ENCODE results near the gene JSRP1.
A peak's percentile ranks its signal among the peaks of the same experiment; 100 is the strongest.

Gene JSRP1

GRCh38 chr19:2236314-2237050, 19.7 kb downstream of the JSRP1 start, which contains the start of the genes PLEKHJ1 and SF3A2:
Gene PLEKHJ1, minus strand, starts transcription at chr19:2236329. Its CDS starts 81 bp downstream, at chr19:2236248.
Gene SF3A2, plus strand, starts transcription at chr19:2236824. Its CDS starts 6,595 bp downstream, at chr19:2243419.
- peak within 1 kb of the TSS; percentile 94 for H3K27ac ChIP-seq
- H3K9ac ChIP-seq, result peak within 1 kb of the TSS; percentile 75
- peak; percentile 100 for TF ChIP-seq CTCF (IDR thresholded peaks at IDR 0.05)
- H2AFZ ChIP-seq, result peak within 1 kb of the TSS; percentile 76
- peak within 1 kb of the TSS; percentile 94 for H3K4me3 ChIP-seq (ENCODE audit: low read depth, low read length)
- H3K36me3 ChIP-seq (ENCODE audit: control insufficient read depth, insufficient read depth, low read length), result no peaks in the 10 kb centered on the region
- H3K9me3 ChIP-seq (ENCODE audit: control insufficient read depth, low read length), result no peaks in the 10 kb centered on the region
- peak within 1 kb of the TSS; percentile 100 for H3K4me2 ChIP-seq (ENCODE audit: low read length)
- H3K4me1 ChIP-seq, result peaks cover 12% of the 10 kb centered on the region
- H3K27me3 ChIP-seq (ENCODE audit: control insufficient read depth, insufficient read depth, low read length), result no peaks in the 10 kb centered on the region
- H3K79me2 ChIP-seq, result peaks cover 53% of the 10 kb centered on the region

DNA sequence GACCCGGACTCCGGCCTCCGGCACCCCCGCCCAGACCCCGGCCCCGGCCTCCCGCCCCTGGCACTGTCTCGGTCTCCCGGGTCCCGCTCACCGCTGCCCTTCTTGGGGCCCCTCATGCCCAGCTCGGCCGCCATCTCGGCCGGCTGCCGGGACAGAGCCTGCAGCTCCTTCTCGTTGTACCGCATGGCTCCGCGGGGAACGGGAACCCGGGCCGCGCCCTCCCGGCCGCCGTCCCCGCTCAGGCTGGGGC, 20.2 kb downstream of the JSRP1 start:
- Histone ChIP-seq H3K9ac (peak overlapping the region; percentile 22), H3K79me2 (peaks cover 48% of the 10 kb centered on the region), H3K9me3 (ENCODE audit: control insufficient read depth, low read length) (no peaks in the 10 kb centered on the region), H3K27ac (peak overlapping the region; percentile 94), H3K4me2 (ENCODE audit: low read length) (peak overlapping the region; percentile 100), H2AFZ (peak overlapping the region; percentile 76), H3K4me3 (ENCODE audit: low read depth, low read length) (peak overlapping the region; percentile 94), H3K36me3 (ENCODE audit: control insufficient read depth, insufficient read depth, low read length) (no peaks in the 10 kb centered on the region), H3K27me3 (ENCODE audit: control insufficient read depth, insufficient read depth, low read length) (no peaks in the 10 kb centered on the region), H3K4me1 (peaks cover 12% of the 10 kb centered on the region)
- TF ChIP-seq CTCF (IDR thresholded peaks at IDR 0.05), result no peak

DNA sequence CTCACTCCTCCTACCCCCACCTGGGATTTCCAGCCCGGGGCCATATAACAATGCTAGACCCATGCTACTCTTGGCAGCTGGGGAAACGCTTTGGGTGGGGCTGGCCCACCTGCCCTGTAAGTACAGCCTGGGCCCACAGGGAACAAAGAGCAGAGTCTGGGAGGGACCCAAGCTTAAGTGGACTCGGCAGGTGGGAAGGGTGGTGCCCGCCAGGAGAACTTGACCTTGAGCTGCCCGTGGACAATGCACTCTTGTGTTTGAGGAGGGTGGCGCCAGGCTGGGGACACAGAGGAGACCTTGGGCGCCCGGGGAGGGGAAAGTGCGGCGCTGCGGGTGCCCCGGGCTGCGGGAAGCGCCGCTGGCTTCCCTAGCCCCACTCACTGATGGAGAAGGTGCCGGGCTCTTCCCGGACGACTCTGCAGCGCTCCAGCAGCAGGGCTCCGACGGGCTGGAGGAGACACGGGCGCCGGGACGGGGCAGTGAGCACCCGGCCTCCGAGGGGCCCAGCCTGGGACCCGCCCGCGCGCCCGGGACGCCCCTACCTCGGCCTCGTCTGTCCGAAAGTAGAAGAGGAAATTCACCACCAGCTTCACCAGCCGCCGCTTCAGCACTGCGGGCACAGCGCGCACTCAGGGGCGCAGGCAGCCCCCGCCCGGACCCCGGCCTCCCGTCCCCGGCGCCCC, 20.7 kb downstream of the JSRP1 start:
- peaks cover 12% of the 10 kb centered on the region for H3K4me1 ChIP-seq
- no peaks in the 10 kb centered on the region for H3K36me3 ChIP-seq (ENCODE audit: control insufficient read depth, insufficient read depth, low read length)
- no peak for TF ChIP-seq CTCF (IDR thresholded peaks at IDR 0.05)

GRCh38 chr19:2234996-2235380, 21.2 kb downstream of the JSRP1 start:
- peaks cover 7% of the 10 kb centered on the region for H3K4me1 ChIP-seq
- H3K79me2 ChIP-seq, result peaks cover 38% of the 10 kb centered on the region
- H3K9ac ChIP-seq, result peak overlapping the region; percentile 22
- no peaks in the 10 kb centered on the region for H3K27me3 ChIP-seq (ENCODE audit: control insufficient read depth, insufficient read depth, low read length)
- H3K9me3 ChIP-seq (ENCODE audit: control insufficient read depth, low read length), result no peaks in the 10 kb centered on the region
- H2AFZ ChIP-seq, result peak overlapping the region; percentile 76
- H3K4me3 ChIP-seq (ENCODE audit: low read depth, low read length), result peak overlapping the region; percentile 94
- peak overlapping the region; percentile 100 for H3K4me2 ChIP-seq (ENCODE audit: low read length)
- H3K36me3 ChIP-seq (ENCODE audit: control insufficient read depth, insufficient read depth, low read length), result no peaks in the 10 kb centered on the region
- TF ChIP-seq CTCF (IDR thresholded peaks at IDR 0.05), result no peak
- peak overlapping the region; percentile 94 for H3K27ac ChIP-seq

More for the DNA sequence above, 20.7 kb downstream of the JSRP1 start:
- H3K79me2 ChIP-seq, result peaks cover 44% of the 10 kb centered on the region
- peak overlapping the region; percentile 94 for H3K27ac ChIP-seq
- no peaks in the 10 kb centered on the region for H3K27me3 ChIP-seq (ENCODE audit: control insufficient read depth, insufficient read depth, low read length)
- peak overlapping the region; percentile 22 for H3K9ac ChIP-seq
- peak overlapping the region; percentile 76 for H2AFZ ChIP-seq
- peak overlapping the region; percentile 100 for H3K4me2 ChIP-seq (ENCODE audit: low read length)
- H3K9me3 ChIP-seq (ENCODE audit: control insufficient read depth, low read length), result no peaks in the 10 kb centered on the region
- H3K4me3 ChIP-seq (ENCODE audit: low read depth, low read length), result peak overlapping the region; percentile 94

Data from parathyroid adenoma (tissue), 2 donors.